ENCODE measurements around the gene REEP3.

GRCh38 chr10:63673846-63674245 is 152.6 kb downstream of the REEP3 start:
- TF ChIP-seq, protein P1, sequence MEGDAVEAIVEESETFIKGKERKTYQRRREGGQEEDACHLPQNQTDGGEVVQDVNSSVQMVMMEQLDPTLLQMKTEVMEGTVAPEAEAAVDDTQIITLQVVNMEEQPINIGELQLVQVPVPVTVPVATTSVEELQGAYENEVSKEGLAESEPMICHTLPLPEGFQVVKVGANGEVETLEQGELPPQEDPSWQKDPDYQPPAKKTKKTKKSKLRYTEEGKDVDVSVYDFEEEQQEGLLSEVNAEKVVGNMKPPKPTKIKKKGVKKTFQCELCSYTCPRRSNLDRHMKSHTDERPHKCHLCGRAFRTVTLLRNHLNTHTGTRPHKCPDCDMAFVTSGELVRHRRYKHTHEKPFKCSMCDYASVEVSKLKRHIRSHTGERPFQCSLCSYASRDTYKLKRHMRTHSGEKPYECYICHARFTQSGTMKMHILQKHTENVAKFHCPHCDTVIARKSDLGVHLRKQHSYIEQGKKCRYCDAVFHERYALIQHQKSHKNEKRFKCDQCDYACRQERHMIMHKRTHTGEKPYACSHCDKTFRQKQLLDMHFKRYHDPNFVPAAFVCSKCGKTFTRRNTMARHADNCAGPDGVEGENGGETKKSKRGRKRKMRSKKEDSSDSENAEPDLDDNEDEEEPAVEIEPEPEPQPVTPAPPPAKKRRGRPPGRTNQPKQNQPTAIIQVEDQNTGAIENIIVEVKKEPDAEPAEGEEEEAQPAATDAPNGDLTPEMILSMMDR (IDR thresholded peaks at IDR 0.05; ENCODE audit: low read length), result no peak
- TF ChIP-seq EZH2 (optimal IDR thresholded peaks at IDR 0.05; ENCODE audit: low read depth, low read length) (no peak), EZH2phosphoT487 (IDR thresholded peaks at IDR 0.05; ENCODE audit: low read length) (no peak)

All from MM.1S (cell line).